Neural cell (in vitro differentiated cells): ENCODE results near the gene DHX58. TPM values are rescaled to one million over a fixed set of nuclear protein-coding genes. Genes with fewer than 3 reads are reported as not detected.

Experiments used
- H2AFZ ChIP-seq: fragments of 200-600, 300-800 bp; sonication (generic), shearing (Covaris generic); 2 replicates; pipeline ENCODE4 v1.6.0; 2014; ENCODE audit warnings: low read depth, mild to moderate bottlenecking, antibody characterized with exemption, low read length, moderate library complexity
- H3F3A ChIP-seq: fragments of 200-600 bp; shearing (Covaris generic); 2 replicates; pipeline ENCODE4 v1.6.1; 2016; ENCODE audit warnings: mild to moderate bottlenecking, moderate library complexity, mixed read lengths, antibody characterized with exemption, low read length; ENCODE audit not compliant: insufficient read depth, poor library complexity, severe bottlenecking
- H3K27ac ChIP-seq: fragments of 200-600, 300-800 bp; sonication (generic), shearing (Covaris generic); 2 replicates; pipeline ENCODE4 v1.5.1; 2014; ENCODE audit warnings: mild to moderate bottlenecking, low read length, moderate library complexity
- H3K27me3 ChIP-seq: fragments of 300-800, 200-600 bp; sonication (generic), shearing (Covaris generic); 2 replicates; pipeline ENCODE4 v1.6.0; 2014; ENCODE audit warnings: mild to moderate bottlenecking, low read depth, low read length, moderate library complexity; ENCODE audit not compliant: insufficient read depth
- H3K36me3 ChIP-seq: fragments of 300-800, 200-600 bp; sonication (generic), shearing (Covaris generic); 2 replicates; pipeline ENCODE4 v1.5.1; 2014; ENCODE audit warnings: mild to moderate bottlenecking, antibody characterized with exemption, low read length, moderate library complexity; ENCODE audit not compliant: insufficient read depth
- H3K4me2 ChIP-seq: fragments of 300-800, 200-600 bp; sonication (generic), shearing (Covaris generic); 2 replicates; pipeline ENCODE4 v1.6.0; 2014; ENCODE audit warnings: mild to moderate bottlenecking, low read length
- H3K4me3 ChIP-seq: fragments of 300-800, 200-600 bp; sonication (generic), shearing (Covaris generic); 2 replicates; pipeline ENCODE4 v1.5.1; 2014; ENCODE audit warnings: mild to moderate bottlenecking, low read length, moderate library complexity
- H3K79me2 ChIP-seq: fragments of 200-600 bp; shearing (Covaris generic); replicated peaks from 2 replicates; pipeline ENCODE4 v1.6.0; 2014; ENCODE audit warnings: mild to moderate bottlenecking, low read length, moderate library complexity; ENCODE audit not compliant: insufficient read depth
- H3K9ac ChIP-seq: fragments of 300-800, 200-600 bp; sonication (generic), shearing (Covaris generic); 2 replicates; pipeline ENCODE4 v1.6.1; 2016; ENCODE audit warnings: mild to moderate bottlenecking, low read length, mixed read lengths
- H3K9me2 ChIP-seq: fragments of 200-600 bp; shearing (Covaris generic); 2 replicates; pipeline ENCODE4 v1.6.1; 2016; ENCODE audit warnings: mild to moderate bottlenecking, low read length, mixed read lengths; ENCODE audit not compliant: insufficient read depth
- H3K9me3 ChIP-seq: fragments of 200-600, 300-800 bp; sonication (generic), shearing (Covaris generic); 2 replicates; pipeline ENCODE4 v1.6.1; 2016; ENCODE audit warnings: mild to moderate bottlenecking, mixed run types, low read length, moderate library complexity, mixed read lengths
- H4K20me1 ChIP-seq: fragments of 200-600 bp; shearing (Covaris generic); 2 replicates; pipeline ENCODE4 v1.6.1; 2016; ENCODE audit warnings: mild to moderate bottlenecking, mixed run types; ENCODE audit not compliant: insufficient read depth
- CTCF ChIP-seq: fragments of 450-650 bp; IDR thresholded peaks from 2 replicates; pipeline ENCODE4 v1.5.1; 2014; ENCODE audit warnings: antibody characterized with exemption, mild to moderate bottlenecking, moderate library complexity; ENCODE audit not compliant: poor library complexity, severe bottlenecking
- EP300 ChIP-seq: fragments of 450-650 bp; conservative IDR thresholded peaks from 2 replicates; pipeline ENCODE4 v1.6.1; 2014; ENCODE audit warnings: antibody characterized with exemption, mild to moderate bottlenecking, moderate library complexity; ENCODE audit not compliant: poor library complexity, severe bottlenecking
- RAD21 ChIP-seq: fragments of 450-650 bp; conservative IDR thresholded peaks from 2 replicates; pipeline ENCODE4 v1.6.1; 2014; ENCODE audit warnings: antibody characterized with exemption, mild to moderate bottlenecking, moderate library complexity
- REST ChIP-seq: IDR thresholded peaks from 2 replicates; pipeline ENCODE4 v1.6.1; 2012; ENCODE audit warnings: borderline replicate concordance
- SMC3 ChIP-seq: fragments of 450-650 bp; conservative IDR thresholded peaks from 2 replicates; pipeline ENCODE4 v1.6.1; 2014; ENCODE audit warnings: antibody characterized with exemption, mild to moderate bottlenecking, moderate library complexity; ENCODE audit not compliant: poor library complexity
- TAF1 ChIP-seq: IDR thresholded peaks from 2 replicates; pipeline ENCODE4 v1.6.1; 2012; ENCODE audit warnings: low read depth
- polyA plus RNA-seq: library from polyadenylated mRNA; depleted of rRNA; stranded (reverse); fragments of >200 nt; gene quantifications from 2 replicates; pipeline ENCODE4 v1.2.3, GENCODE V29; 2014

The DHX58 gene
- polyA plus RNA-seq, 1 donor from 2014 or later: 0.87 TPM

- no peak overlapping the region for H3K4me3 ChIP-seq
Observed at GRCh38 chr17:42106009-42106408, 6.5 kb downstream of the DHX58 start.

GRCh38 chr17:42104264-42104663 lies 8.2 kb downstream of the DHX58 start:
- Histone ChIP-seq H4K20me1 (no peaks in the 10 kb centered on the region), H3K9ac (no peak overlapping the region)

More at GRCh38 chr17:42106009-42106408, 6.5 kb downstream of the DHX58 start:
- no peaks in the 10 kb centered on the region for H4K20me1 ChIP-seq
- H3K79me2 ChIP-seq: no peaks in the 10 kb centered on the region
- H2AFZ ChIP-seq: no peak overlapping the region
- H3F3A ChIP-seq: no peaks in the 10 kb centered on the region
- no peak overlapping the region for H3K4me2 ChIP-seq
- no peaks in the 10 kb centered on the region for H3K9me3 ChIP-seq
- no peak overlapping the region for H3K9ac ChIP-seq
- H3K27me3 ChIP-seq: no peaks in the 10 kb centered on the region
- H3K27ac ChIP-seq: no peak overlapping the region
- no peak for TF ChIP-seq TAF1
- no peak for TF ChIP-seq EP300
- no peak for TF ChIP-seq CTCF
- TF ChIP-seq REST: no peak
- TF ChIP-seq SMC3: no peak
- no peak for TF ChIP-seq RAD21
- no peaks in the 10 kb centered on the region for H3K9me2 ChIP-seq
- no peaks in the 10 kb centered on the region for H3K36me3 ChIP-seq

More at GRCh38 chr17:42104264-42104663, 8.2 kb downstream of the DHX58 start:
- Histone ChIP-seq H3K36me3 (no peaks in the 10 kb centered on the region), H3K27me3 (no peaks in the 10 kb centered on the region), H3K4me2 (no peak overlapping the region), H3K9me3 (no peaks in the 10 kb centered on the region), H2AFZ (no peak overlapping the region), H3K4me3 (no peak overlapping the region), H3K27ac (no peak overlapping the region), H3K9me2 (no peaks in the 10 kb centered on the region), H3K79me2 (no peaks in the 10 kb centered on the region), H3F3A (no peaks in the 10 kb centered on the region)
- no peak for TF ChIP-seq CTCF
- no peak for TF ChIP-seq RAD21
- TF ChIP-seq EP300: no peak
